GM18868 (cell line): Measurements from ENCODE around the gene MKRN1.
"Not testable (repeated sequence)": the region's sequence is repeated elsewhere in the genome, so short reads cannot be mapped to it uniquely, and the experiment has no call there.

Source experiments
- ATAC-seq: cut with Tn5 transposase; IDR thresholded peaks from one replicate; pipeline ENCODE4 v1.9.1; 2021; ENCODE audit warnings: mild to moderate bottlenecking, moderate library complexity; ENCODE audit not compliant: unreplicated experiment

MKRN1 gene

GRCh38 chr7:140440593-140440992, 38.7 kb downstream of the MKRN1 start:
- ATAC-seq: no peak

DNA sequence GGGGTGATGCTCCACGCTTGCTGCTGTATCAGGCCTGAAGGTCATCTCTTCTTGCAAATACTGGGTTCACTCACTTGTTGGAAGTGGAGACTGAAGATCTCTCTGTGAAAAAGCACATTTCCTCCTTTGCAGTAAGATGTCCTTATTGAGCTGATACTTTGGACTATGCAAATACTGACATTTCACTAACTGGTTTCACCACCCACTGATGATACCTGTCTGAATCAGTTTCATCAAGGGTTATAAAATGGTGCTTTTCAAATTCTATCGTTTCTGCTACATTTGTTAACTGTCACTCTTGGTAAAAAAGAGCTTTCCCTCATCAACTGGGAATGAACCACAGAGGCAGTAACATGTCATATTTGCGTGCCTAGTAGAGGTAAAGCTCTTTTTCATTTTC, 39.9 kb downstream of the MKRN1 start:
- ATAC-seq: no peak

DNA sequence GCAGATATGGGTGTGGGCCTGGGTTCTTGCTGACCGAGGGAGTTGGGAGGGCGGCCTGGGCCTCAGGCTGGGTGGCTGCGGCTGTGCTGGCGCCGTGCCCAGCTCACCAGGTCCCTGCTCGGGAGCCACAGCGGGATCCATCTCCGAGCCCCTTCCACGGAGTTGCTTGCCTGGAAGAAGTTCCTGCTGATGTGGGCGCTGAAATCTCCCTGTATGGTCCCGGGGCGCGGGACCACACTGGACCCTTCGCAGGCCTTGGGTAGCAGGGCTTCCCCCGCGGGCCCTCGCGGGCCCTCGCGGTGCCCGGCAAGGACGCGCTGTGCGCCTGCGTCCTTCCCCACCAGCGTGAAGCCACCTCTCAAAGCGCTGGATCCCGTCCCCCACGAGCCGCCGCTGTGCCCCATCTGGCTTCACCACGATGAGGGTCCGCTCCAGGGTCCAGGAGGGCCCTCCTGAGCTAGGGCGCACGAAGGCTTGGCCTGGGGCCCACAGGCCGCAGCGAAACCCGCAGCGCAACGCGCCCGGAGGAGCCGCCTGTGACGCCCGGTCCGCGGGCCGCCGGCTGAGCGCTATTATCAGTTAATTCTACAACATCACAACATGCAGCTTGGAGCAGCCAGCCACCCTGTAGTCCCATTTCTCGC, 43.9 kb downstream of the MKRN1 start:
- no peak for ATAC-seq

DNA sequence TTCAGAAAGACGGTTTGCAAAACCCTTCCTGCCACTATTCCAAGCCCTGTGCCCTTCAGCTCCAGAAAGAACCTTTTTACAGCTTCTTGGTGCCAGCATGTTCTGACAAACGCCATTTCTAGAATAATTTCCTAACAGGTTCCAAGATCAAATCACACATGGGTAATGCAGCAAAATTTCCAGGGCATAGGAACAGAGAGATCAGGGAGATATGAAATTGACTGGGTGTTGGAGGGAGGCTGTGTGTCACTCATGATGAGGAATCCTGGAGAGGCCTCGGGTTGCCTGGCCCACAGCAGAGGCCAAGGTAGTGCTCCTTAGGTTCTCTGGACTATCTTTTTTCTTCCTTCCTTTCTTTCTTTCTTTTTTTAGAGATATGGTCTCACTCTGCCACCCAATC, 45.9 kb downstream of the MKRN1 start:
- ATAC-seq: no peak

DNA sequence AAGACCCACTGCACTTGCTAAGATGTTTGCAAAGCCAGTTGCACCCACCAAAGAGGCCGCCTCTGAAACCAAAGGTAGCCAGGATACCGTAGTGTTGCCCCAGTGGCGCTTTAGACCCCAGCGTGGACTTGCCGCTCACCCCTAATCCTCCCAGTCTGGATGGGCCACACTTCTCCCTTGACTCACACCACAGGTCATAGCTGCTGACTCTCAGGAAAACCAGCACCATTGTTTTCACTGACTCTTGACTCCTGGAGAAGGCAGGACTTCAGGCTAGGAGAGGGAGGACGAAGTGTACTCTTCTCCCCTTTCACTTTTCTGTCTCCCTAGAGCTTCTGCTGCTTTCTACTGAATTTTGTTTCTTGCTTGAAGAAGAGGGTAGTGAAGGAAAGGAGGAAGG, 53.2 kb downstream of the MKRN1 start:
- ATAC-seq: no peak

GRCh38 chr7:140425718-140426117, 53.6 kb downstream of the MKRN1 start:
- no peak for ATAC-seq

GRCh38 chr7:140423501-140423900, 55.8 kb downstream of the MKRN1 start:
- ATAC-seq: no peak

DNA sequence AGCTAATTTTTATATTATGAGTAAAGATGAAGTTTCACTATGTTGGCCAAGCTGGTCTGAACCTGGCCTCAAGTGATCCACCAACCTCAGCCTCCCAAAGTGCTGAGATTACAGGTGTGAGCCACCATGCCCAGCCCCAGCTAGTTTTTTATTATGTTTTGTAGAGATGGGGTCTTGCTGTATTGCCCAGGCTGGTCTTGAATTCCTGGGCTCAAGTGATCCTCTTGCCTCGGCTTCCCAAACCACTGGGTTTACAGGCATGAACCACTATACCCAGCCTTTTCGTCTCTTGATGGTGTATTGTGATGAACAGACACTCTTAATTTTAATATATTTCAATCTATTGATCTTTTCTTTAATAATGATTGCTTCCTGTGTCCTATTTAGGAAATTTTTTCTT, 57.8 kb downstream of the MKRN1 start:
- no peak for ATAC-seq

- ATAC-seq: no peak
Observed at GRCh38 chr7:140418653-140419052, 60.7 kb downstream of the MKRN1 start.

GRCh38 chr7:140418156-140418472, 61.2 kb downstream of the MKRN1 start:
- ATAC-seq: not testable (repeated sequence)

- ATAC-seq: no peak
Observed at GRCh38 chr7:140417456-140418155, 61.7 kb downstream of the MKRN1 start.

DNA sequence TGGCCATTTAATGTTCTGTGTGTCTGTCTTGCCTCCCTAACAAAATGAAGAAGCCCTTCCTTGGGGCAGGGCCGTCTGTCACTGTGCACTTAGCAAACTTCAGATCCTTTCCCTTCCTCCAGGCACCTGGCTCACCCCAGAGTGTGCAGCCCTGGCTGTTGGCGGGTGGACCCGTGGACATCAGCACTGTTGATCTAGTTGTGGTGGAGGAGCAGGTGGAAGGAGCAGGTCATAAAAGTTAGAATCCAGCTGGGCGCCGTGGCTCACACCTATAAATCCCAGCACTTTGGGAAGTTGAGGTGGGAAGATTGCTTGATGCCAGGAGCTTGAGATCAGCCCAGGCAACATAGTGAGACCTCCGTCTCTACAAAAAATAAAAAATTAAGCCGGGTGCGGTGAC, 62.7 kb downstream of the MKRN1 start:
- ATAC-seq: no peak

DNA sequence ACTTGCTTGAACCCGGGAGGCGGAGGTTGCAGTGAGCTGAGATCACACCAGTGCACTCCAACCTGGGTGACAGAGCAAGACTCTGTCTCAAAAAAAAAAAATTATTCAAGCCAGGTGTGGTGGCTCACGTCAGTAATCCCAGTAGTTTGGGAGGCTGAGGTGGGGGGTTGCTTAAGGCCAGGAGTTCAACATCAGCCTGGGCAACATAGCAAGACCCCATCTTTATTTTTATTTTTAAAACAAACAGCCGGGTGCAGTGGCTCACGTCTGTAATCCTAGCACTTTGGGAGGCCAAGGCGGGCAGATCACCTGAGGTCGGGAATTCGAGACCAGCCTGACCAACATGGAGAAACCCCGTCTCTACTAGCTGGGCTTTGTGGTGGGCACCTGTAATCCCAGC, 63.5 kb downstream of the MKRN1 start:
- not testable (repeated sequence) for ATAC-seq

DNA sequence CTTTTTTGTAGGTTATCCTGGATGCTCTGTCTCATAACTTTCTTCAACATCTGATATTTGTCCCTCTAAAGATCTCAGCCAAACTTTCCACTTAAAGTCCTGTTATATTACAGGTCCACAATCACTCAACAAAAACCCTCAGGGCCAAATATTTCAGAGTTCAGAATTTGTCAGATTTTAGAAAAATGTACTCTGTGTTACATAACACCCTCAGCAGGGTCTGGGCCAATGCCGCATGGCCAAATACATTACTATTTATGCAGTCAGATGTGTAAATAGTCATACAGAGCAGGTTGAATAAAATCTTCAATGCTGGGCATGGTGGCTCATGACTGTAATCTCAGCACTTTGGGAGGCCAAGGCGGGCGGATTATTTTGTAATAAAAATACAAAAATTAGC, 63.9 kb downstream of the MKRN1 start:
- ATAC-seq: no peak

- ATAC-seq: no peak
Observed at GRCh38 chr7:140404565-140405065, 74.7 kb downstream of the MKRN1 start.

GRCh38 chr7:140403878-140404564, 75.3 kb downstream of the MKRN1 start, which contains the start of gene RAB19:
TSS of gene RAB19 (plus strand) at chr7:140404058. CDS start at chr7:140407647, 3,589 bp downstream.
- ATAC-seq: no peak
